ENCODE results near the gene GABBR2. TPM values are rescaled to one million over a fixed set of nuclear protein-coding genes. Genes with fewer than 3 reads are reported as not detected.

GABBR2 gene
- total RNA-seq, 1 experiment from 2014 or later: not detected

DNA sequence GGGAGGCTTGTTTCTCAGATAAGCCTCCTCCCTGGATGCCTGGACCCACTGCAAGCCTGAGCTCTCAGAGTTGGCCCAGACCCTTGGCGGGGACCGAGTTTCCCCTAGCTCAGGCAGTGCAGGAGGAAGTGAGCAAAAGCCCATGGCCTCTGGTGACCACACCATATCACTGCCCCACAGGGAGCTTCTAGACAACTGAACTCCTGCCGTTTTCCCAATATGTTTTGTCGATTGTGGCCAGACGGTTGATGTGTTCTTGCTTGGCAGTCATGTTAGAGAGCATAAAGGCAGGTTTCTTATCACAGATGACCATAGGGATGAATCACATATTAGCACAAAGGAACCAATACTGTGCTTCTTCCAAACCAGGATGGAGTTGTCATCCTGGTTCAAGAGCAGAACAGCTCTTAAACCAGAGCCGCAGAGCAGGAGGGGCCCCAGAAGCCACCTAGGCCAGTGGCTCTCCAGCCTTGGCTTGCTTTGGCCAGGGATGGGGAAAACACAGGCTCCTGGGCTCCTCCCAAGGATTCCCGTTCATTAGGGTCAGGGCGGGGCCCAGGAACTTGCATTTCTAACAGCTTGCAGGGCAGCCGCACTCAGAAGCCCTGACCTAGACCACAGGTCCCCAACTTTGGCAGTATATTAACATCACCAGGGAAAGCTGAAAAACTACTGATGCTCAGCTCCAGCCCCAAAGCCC is 340.2 kb downstream of the GABBR2 start:
- Mint-ChIP-seq H3K36me3 (ENCODE audit: insufficient read depth, unreplicated experiment) (no peaks in the 10 kb centered on the region), H3K4me3 (ENCODE audit: unreplicated experiment) (no peak overlapping the region), H3K27me3 (ENCODE audit: insufficient read depth, unreplicated experiment) (no peaks in the 10 kb centered on the region), H3K9me3 (ENCODE audit: unreplicated experiment) (peaks cover 8% of the 10 kb centered on the region), H3K27ac (ENCODE audit: low read depth, unreplicated experiment) (no peak overlapping the region), H3K4me1 (ENCODE audit: insufficient read depth, unreplicated experiment) (no peaks in the 10 kb centered on the region)
- DNase-seq (ENCODE audit: unreplicated experiment): no peak
- intact Hi-C loops (cut with micrococcal nuclease): no loop called here
- ChIA-PET CTCF (no interaction called here), POLR2A (interaction anchor here (0.5 to 0.6 kb wide), 2 partner anchors 22 to 39 kb away, joined by 3 read pairs; no protein-coding TSS in a partner anchor)
- no peak for TF ChIP-seq CTCF (IDR thresholded peaks at IDR 0.05; ENCODE audit: unreplicated experiment)
- no TSS peak for BruUV-seq (replicated peaks)

DNA sequence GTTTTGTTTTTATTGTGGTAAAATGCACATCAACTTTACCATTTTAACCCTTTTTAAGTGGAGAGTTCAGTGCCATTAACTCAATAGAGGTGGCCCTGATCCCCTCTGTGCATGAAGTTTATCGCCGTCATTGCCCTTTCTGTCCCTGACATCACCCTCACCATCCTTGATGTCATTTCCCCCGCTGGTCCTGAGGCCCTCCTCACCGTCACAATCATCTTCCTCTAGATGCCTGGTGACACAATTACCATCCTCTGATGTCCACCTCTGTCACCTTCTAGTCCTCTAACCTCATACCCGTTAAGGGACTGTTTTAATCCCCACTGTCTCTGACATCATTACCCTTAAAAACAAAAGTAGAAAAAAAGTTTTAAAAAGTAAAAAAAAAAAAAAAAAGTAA is 340.8 kb downstream of the GABBR2 start:
- no peaks in the 10 kb centered on the region for H3K4me1 Mint-ChIP-seq (ENCODE audit: insufficient read depth, unreplicated experiment)
- CTCF ChIA-PET: no interaction called here
- H3K27ac Mint-ChIP-seq (ENCODE audit: low read depth, unreplicated experiment): no peak overlapping the region
- H3K36me3 Mint-ChIP-seq (ENCODE audit: insufficient read depth, unreplicated experiment): no peaks in the 10 kb centered on the region
- intact Hi-C loops (cut with micrococcal nuclease): no loop called here
- no peak overlapping the region for H3K4me3 Mint-ChIP-seq (ENCODE audit: unreplicated experiment)
- BruUV-seq (replicated peaks): no TSS peak
- peaks cover 8% of the 10 kb centered on the region for H3K9me3 Mint-ChIP-seq (ENCODE audit: unreplicated experiment)
- POLR2A ChIA-PET: no interaction called here
- DNase-seq (ENCODE audit: unreplicated experiment): no peak
- no peak for TF ChIP-seq CTCF (IDR thresholded peaks at IDR 0.05; ENCODE audit: unreplicated experiment)
- no peaks in the 10 kb centered on the region for H3K27me3 Mint-ChIP-seq (ENCODE audit: insufficient read depth, unreplicated experiment)

GRCh38 chr9:98367371-98367900 is 341.3 kb downstream of the GABBR2 start:
- no peak overlapping the region for H3K27ac Mint-ChIP-seq (ENCODE audit: low read depth, unreplicated experiment)
- no TSS peak for BruUV-seq (replicated peaks)
- no peaks in the 10 kb centered on the region for H3K36me3 Mint-ChIP-seq (ENCODE audit: insufficient read depth, unreplicated experiment)
- H3K4me1 Mint-ChIP-seq (ENCODE audit: insufficient read depth, unreplicated experiment): no peaks in the 10 kb centered on the region
- peaks cover 8% of the 10 kb centered on the region for H3K9me3 Mint-ChIP-seq (ENCODE audit: unreplicated experiment)
- POLR2A ChIA-PET: no interaction called here
- TF ChIP-seq CTCF (IDR thresholded peaks at IDR 0.05; ENCODE audit: unreplicated experiment): no peak
- no peak overlapping the region for H3K4me3 Mint-ChIP-seq (ENCODE audit: unreplicated experiment)
- H3K27me3 Mint-ChIP-seq (ENCODE audit: insufficient read depth, unreplicated experiment): no peaks in the 10 kb centered on the region
- intact Hi-C loops (cut with micrococcal nuclease): no loop called here
- no peak for DNase-seq (ENCODE audit: unreplicated experiment)
- CTCF ChIA-PET: no interaction called here

GRCh38 chr9:98365781-98366180 is 343.0 kb downstream of the GABBR2 start:
- intact Hi-C loops (cut with micrococcal nuclease): no loop called here
- Mint-ChIP-seq H3K36me3 (ENCODE audit: insufficient read depth, unreplicated experiment) (no peaks in the 10 kb centered on the region), H3K27me3 (ENCODE audit: insufficient read depth, unreplicated experiment) (no peaks in the 10 kb centered on the region), H3K9me3 (ENCODE audit: unreplicated experiment) (peaks cover 8% of the 10 kb centered on the region), H3K27ac (ENCODE audit: low read depth, unreplicated experiment) (no peak overlapping the region), H3K4me1 (ENCODE audit: insufficient read depth, unreplicated experiment) (no peaks in the 10 kb centered on the region), H3K4me3 (ENCODE audit: unreplicated experiment) (no peak overlapping the region)
- ChIA-PET POLR2A (no interaction called here), CTCF (interaction anchor here (1.2 kb wide), 1 partner anchor 10 kb away, joined by 3 read pairs; no protein-coding TSS in a partner anchor)
- no TSS peak for BruUV-seq (replicated peaks)
- DNase-seq (ENCODE audit: unreplicated experiment): no peak
- TF ChIP-seq CTCF (IDR thresholded peaks at IDR 0.05; ENCODE audit: unreplicated experiment): no peak

All from MCF 10A (cell line).